ENCODE results near the gene WWOX. TPM values are rescaled to one million over a fixed set of nuclear protein-coding genes. Genes with fewer than 3 reads are reported as not detected.

WWOX gene
- polyA plus RNA-seq, 2 of the 4 experiments (the other 2 are of a cell fraction) = 16.0 to 17.2 TPM

DNA sequence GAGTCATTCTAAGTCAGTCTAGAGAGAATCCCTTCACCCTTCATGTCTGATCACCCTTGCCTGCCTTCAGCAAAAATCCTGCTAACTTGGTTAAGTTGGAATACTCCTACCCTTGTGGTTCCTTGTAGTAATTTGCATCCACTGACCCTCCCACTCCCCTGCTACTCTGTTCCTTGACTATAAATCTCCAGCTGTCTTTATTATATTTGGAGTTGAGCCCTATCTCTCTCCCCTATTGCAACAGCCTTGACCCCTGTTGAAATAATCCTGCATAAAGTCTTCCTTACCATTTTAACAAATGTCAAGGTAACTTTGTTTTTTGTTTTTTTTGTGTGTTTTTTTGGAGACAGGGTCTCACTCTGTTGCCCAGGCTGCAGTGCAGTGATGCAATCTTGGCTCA, 590.1 kb downstream of the WWOX start:
- POLR2A ChIA-PET = no interaction called here
- no peak for ATAC-seq
- no peak overlapping the region for H3K4me3 ChIP-seq
- CTCF ChIA-PET = no interaction called here
- H3K4me1 ChIP-seq = peaks cover 4% of the 10 kb centered on the region; the same call in 2 of the 3 replicates
- H3K9me3 ChIP-seq = no peaks in the 10 kb centered on the region
- no peak for DNase-seq (ENCODE audit: low read depth in 1 of 2, low spot score in 1 of 2)
- H3K27ac ChIP-seq = no peak overlapping the region
- no peak for FAIRE-seq
- no peak overlapping the region for H3K4me2 ChIP-seq
- no peak for TF ChIP-seq GATA3 (IDR thresholded peaks at IDR 0.05; ENCODE audit: borderline replicate concordance)
- TF ChIP-seq PBX3 (IDR thresholded peaks at IDR 0.05) = no peak
- TF ChIP-seq, protein P1, sequence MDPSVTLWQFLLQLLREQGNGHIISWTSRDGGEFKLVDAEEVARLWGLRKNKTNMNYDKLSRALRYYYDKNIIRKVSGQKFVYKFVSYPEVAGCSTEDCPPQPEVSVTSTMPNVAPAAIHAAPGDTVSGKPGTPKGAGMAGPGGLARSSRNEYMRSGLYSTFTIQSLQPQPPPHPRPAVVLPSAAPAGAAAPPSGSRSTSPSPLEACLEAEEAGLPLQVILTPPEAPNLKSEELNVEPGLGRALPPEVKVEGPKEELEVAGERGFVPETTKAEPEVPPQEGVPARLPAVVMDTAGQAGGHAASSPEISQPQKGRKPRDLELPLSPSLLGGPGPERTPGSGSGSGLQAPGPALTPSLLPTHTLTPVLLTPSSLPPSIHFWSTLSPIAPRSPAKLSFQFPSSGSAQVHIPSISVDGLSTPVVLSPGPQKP (IDR thresholded peaks at IDR 0.05; ENCODE audit: low read depth, low read length) = no peak
- TF ChIP-seq HMGXB4 (CRISPR knock-in tag; IDR thresholded peaks at IDR 0.05; ENCODE audit: borderline replicate concordance) = no peak
- no peak for TF ChIP-seq ZFP36 (IDR thresholded peaks at IDR 0.05; ENCODE audit: borderline replicate concordance, partially characterized antibody)
- no peak for TF ChIP-seq ATOH8 (CRISPR knock-in tag; IDR thresholded peaks at IDR 0.05; ENCODE audit: low read depth)
- no peak for TF ChIP-seq RCOR1 (IDR thresholded peaks at IDR 0.05; ENCODE audit: low read depth, low read length)
- no peak for TF ChIP-seq TFCP2L1 (CRISPR knock-in tag; IDR thresholded peaks at IDR 0.05)
- TF ChIP-seq KDM1A (IDR thresholded peaks at IDR 0.05; ENCODE audit: low read depth) = no peak
- TF ChIP-seq FOSL2 (IDR thresholded peaks at IDR 0.05) = no peak
- TF ChIP-seq FOSL2 (CRISPR knock-in tag; IDR thresholded peaks at IDR 0.05) = no peak
- no peak for TF ChIP-seq MAX (IDR thresholded peaks at IDR 0.05)
- TF ChIP-seq RNF2 (IDR thresholded peaks at IDR 0.05; ENCODE audit: borderline replicate concordance, low read depth) = no peak
- no peak for TF ChIP-seq FOSB (CRISPR knock-in tag; IDR thresholded peaks at IDR 0.05)
- no peak for TF ChIP-seq MYC (IDR thresholded peaks at IDR 0.05; ENCODE audit: borderline replicate concordance, low read length)
- TF ChIP-seq RARB (CRISPR knock-in tag; IDR thresholded peaks at IDR 0.05) = no peak
- TF ChIP-seq NFE2L2 (conservative IDR thresholded peaks at IDR 0.05; ENCODE audit: low read length) = no peak
- no peak for TF ChIP-seq SMC3 (IDR thresholded peaks at IDR 0.05)
- TF ChIP-seq NR3C1 (IDR thresholded peaks at IDR 0.05) = no peak
- no peak for TF ChIP-seq PHF8 (IDR thresholded peaks at IDR 0.05; ENCODE audit: borderline replicate concordance, low read depth)

DNA sequence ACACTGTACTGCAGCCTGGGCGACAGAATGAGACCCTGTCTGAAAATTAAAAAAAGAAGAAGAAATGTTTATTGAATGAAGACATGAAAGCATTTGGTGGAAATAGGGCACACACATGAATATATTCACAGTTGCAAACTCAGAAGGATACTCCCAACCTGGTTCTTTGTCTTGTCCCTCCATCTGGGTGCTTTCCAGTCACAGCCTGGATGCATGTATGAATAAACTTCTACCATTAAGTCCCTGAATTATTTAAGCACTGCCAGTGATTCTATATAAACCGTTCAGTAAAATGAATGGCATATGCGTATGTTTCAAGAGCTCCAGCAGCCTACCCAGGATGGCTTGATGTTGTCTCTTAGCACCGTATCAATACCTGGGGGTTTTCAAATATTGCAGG, 591.1 kb downstream of the WWOX start:
- no peaks in the 10 kb centered on the region for H3K4me1 ChIP-seq
- FAIRE-seq (no peak), ATAC-seq (no peak), DNase-seq (ENCODE audit: low read depth in 1 of 2, low spot score in 1 of 2) (no peak)
- WGBS (ENCODE audit: missing lambda C conversion rate) = 59% methylated on average over 4 of the region's 4 CpGs
- no peak overlapping the region for H3K4me2 ChIP-seq
- no peaks in the 10 kb centered on the region for H3K9me3 ChIP-seq
- no peak overlapping the region for H3K27ac ChIP-seq
- no peak overlapping the region for H3K4me3 ChIP-seq
- ChIA-PET POLR2A (no interaction called here), CTCF (no interaction called here)
- TF ChIP-seq ESRRA (IDR thresholded peaks at IDR 0.05; ENCODE audit: borderline replicate concordance, low read length) (no peak), BHLHE40 (IDR thresholded peaks at IDR 0.05; ENCODE audit: low read depth, low read length) (no peak), GATA3 (IDR thresholded peaks at IDR 0.05; ENCODE audit: borderline replicate concordance) (no peak), KDM1A (IDR thresholded peaks at IDR 0.05; ENCODE audit: low read depth) (no peak), FOSB (CRISPR knock-in tag; IDR thresholded peaks at IDR 0.05) (no peak), EHF (CRISPR knock-in tag; IDR thresholded peaks at IDR 0.05) (no peak), JUNB (IDR thresholded peaks at IDR 0.05) (no peak), HEYL (CRISPR knock-in tag; IDR thresholded peaks at IDR 0.05) (no peak), HMGXB4 (CRISPR knock-in tag; IDR thresholded peaks at IDR 0.05; ENCODE audit: borderline replicate concordance) (no peak), JUN (IDR thresholded peaks at IDR 0.05) (no peak), E2F6 (IDR thresholded peaks at IDR 0.05; ENCODE audit: borderline replicate concordance, low read depth) (no peak), ZC3H11A (IDR thresholded peaks at IDR 0.05) (no peak), MAFK (IDR thresholded peaks at IDR 0.05; ENCODE audit: partially characterized antibody) (no peak)
- TF ChIP-seq, protein P2, sequence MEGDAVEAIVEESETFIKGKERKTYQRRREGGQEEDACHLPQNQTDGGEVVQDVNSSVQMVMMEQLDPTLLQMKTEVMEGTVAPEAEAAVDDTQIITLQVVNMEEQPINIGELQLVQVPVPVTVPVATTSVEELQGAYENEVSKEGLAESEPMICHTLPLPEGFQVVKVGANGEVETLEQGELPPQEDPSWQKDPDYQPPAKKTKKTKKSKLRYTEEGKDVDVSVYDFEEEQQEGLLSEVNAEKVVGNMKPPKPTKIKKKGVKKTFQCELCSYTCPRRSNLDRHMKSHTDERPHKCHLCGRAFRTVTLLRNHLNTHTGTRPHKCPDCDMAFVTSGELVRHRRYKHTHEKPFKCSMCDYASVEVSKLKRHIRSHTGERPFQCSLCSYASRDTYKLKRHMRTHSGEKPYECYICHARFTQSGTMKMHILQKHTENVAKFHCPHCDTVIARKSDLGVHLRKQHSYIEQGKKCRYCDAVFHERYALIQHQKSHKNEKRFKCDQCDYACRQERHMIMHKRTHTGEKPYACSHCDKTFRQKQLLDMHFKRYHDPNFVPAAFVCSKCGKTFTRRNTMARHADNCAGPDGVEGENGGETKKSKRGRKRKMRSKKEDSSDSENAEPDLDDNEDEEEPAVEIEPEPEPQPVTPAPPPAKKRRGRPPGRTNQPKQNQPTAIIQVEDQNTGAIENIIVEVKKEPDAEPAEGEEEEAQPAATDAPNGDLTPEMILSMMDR (IDR thresholded peaks at IDR 0.05) = no peak
